Activated naive CD8-positive, alpha-beta T cell treated with anti-CD3 and anti-CD28 coated beads, Interleukin-2, amount 50 U/mL, for 24 hours (primary cell): Measurements from ENCODE around the gene TMC4.
"Not testable (repeated sequence)": the region's sequence is repeated elsewhere in the genome, so short reads cannot be mapped to it uniquely, and the experiment has no call there.

ENCODE experiments used
- ATAC-seq: fragments of 150-1000 bp; cut with Tn5 transposase; one replicate; pipeline ENCODE4 v1.10.0; 2021
- DNase-seq: peaks from one replicate; pipeline ENCODE4 v3.0.0; 2021
- H3K27ac Mint-ChIP-seq: one replicate; pipeline ENCODE4 v1.8.0; 2021; ENCODE audit warnings: mild to moderate bottlenecking, mixed read lengths
- H3K27me3 Mint-ChIP-seq: one replicate; pipeline ENCODE4 v1.8.0; 2021; ENCODE audit warnings: mixed read lengths
- H3K36me3 Mint-ChIP-seq: one replicate; pipeline ENCODE4 v1.8.0; 2021; ENCODE audit warnings: low read depth, mixed read lengths
- H3K4me1 Mint-ChIP-seq: one replicate; pipeline ENCODE4 v1.8.0; 2021; ENCODE audit warnings: mixed read lengths
- H3K4me3 Mint-ChIP-seq: one replicate; pipeline ENCODE4 v1.8.0; 2021; ENCODE audit warnings: mild to moderate bottlenecking, moderate library complexity, mixed read lengths
- H3K9me3 Mint-ChIP-seq: one replicate; pipeline ENCODE4 v1.8.0; 2021; ENCODE audit warnings: mixed read lengths

Gene TMC4

GRCh38 chr19:54178581-54179261, 5.8 kb upstream of the TMC4 start:
- ATAC-seq (peak; percentile 77), DNase-seq (no peak)
- Mint-ChIP-seq H3K9me3 (no peaks in the 10 kb centered on the region), H3K36me3 (peaks cover 32% of the 10 kb centered on the region), H3K27ac (no peak overlapping the region), H3K4me3 (no peak overlapping the region), H3K27me3 (no peaks in the 10 kb centered on the region), H3K4me1 (no peaks in the 10 kb centered on the region)

DNA sequence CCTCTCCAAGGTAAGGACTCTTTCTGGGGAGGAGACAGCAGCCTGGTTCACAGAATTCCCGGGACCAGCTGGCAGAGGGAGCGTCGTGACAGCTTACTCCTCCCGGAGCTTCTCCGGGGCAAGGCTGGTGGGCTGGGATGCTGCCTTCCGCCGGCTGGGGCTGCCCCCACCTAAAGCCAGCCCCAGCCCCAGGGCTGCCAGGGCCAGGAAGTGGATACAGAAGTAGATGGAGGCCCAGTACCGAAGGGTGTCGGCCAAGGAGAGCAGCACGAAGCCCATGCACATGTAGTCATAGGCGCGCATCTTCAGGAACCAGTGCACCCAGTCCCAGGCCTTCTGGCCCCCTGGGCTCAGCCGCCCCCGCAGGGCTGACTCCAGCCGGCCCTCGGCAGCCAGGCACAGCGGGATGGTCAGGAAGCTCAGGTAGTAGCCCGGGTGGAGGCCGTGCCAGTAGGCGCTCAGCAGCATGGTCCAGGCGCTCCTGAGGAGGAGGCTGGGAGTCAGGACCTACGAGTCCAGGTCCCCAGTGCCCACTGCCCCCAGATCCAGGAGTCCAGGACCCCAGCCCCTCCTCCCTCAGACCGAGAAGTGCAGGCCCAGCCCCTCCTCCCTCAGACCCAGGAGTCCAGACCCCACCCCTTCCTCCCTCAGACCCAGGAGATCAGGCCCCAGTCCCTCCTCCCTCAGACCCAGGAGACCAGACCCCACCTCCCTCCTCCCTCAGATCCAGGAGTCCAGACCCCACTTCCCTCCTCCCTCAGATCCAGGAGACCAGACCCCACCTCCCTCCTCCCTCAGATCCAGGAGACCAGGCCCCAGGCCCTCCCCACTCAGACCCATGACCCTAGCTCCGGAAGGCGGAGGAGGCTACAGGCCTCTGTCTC, 1.2 kb upstream of the TMC4 start:
- no peaks in the 10 kb centered on the region for H3K27me3 Mint-ChIP-seq

GRCh38 chr19:54173359-54173699, 369 bp upstream of the TMC4 start:
- Mint-ChIP-seq H3K4me3 (no peak overlapping the region), H3K36me3 (peaks cover 12% of the 10 kb centered on the region), H3K27ac (no peak overlapping the region), H3K9me3 (no peaks in the 10 kb centered on the region), H3K4me1 (peaks cover 2% of the 10 kb centered on the region), H3K27me3 (no peaks in the 10 kb centered on the region)
- DNase-seq (no peak), ATAC-seq (no peak)

More for the DNA sequence above, 1.2 kb upstream of the TMC4 start:
- H3K36me3 Mint-ChIP-seq, result peaks cover 18% of the 10 kb centered on the region
- H3K9me3 Mint-ChIP-seq, result no peaks in the 10 kb centered on the region
- no peak for DNase-seq
- H3K27ac Mint-ChIP-seq, result no peak overlapping the region
- ATAC-seq, result no peak
- no peak overlapping the region for H3K4me3 Mint-ChIP-seq
- no peaks in the 10 kb centered on the region for H3K4me1 Mint-ChIP-seq

DNA sequence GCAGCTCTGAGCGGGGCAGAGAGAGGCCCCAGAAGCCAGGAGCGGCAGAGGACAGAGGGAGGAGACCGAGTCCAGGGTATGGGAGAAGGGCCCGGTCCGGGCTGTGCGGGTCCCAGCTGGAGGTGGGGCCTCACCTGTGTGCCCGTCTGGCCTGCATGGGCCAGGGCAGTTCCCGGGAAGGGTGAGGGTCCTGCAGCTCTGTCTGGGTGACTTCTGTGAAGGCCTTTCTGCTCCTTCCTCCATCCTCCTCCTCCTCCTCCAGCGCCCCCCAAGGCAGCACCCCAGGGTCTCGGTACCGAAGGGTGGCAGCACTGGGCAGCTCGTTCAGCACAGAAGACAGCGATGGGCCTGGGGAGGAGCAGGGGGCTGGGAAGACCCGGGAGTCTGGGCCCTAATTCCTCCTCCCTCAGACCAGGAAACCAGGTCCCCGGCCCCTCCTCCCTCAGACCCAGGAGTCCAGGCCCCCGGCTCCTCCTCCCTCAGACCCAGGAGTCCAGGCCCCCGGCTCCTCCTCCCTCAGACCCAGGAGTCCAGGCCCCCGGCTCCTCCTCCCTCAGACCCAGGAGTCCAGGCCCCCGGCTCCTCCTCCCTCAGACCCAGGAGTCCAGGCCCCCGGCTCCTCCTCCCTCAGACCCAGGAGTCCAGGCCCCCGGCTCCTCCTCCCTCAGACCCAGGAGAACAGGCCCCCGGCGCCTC, 1.1 kb downstream of the TMC4 start:
- ATAC-seq, H3K27me3 Mint-ChIP-seq, DNase-seq, H3K4me3 Mint-ChIP-seq, H3K27ac Mint-ChIP-seq, H3K36me3 Mint-ChIP-seq, H3K9me3 Mint-ChIP-seq, H3K4me1 Mint-ChIP-seq: not testable (repeated sequence)

- Mint-ChIP-seq H3K4me1 (peaks cover 12% of the 10 kb centered on the region), H3K9me3 (no peaks in the 10 kb centered on the region)
Observed at GRCh38 chr19:54169149-54169740, 3.7 kb downstream of the TMC4 start.

GRCh38 chr19:54168174-54168917, 4.6 kb downstream of the TMC4 start:
- DNase-seq (peak; percentile 98), ATAC-seq (peak; percentile 86)
- H3K27me3 Mint-ChIP-seq, result peaks cover 8% of the 10 kb centered on the region
- H3K27ac Mint-ChIP-seq, result no peak overlapping the region
- no peak overlapping the region for H3K4me3 Mint-ChIP-seq
- H3K9me3 Mint-ChIP-seq, result no peaks in the 10 kb centered on the region
- peaks cover 16% of the 10 kb centered on the region for H3K4me1 Mint-ChIP-seq
- H3K36me3 Mint-ChIP-seq, result no peaks in the 10 kb centered on the region

More at GRCh38 chr19:54169149-54169740, 3.7 kb downstream of the TMC4 start:
- H3K27me3 Mint-ChIP-seq, result peaks cover 4% of the 10 kb centered on the region
- no peak overlapping the region for H3K4me3 Mint-ChIP-seq
- no peak for DNase-seq
- H3K27ac Mint-ChIP-seq, result no peak overlapping the region
- no peak for ATAC-seq
- H3K36me3 Mint-ChIP-seq, result no peaks in the 10 kb centered on the region

- H3K36me3 Mint-ChIP-seq, result no peaks in the 10 kb centered on the region
- H3K4me1 Mint-ChIP-seq, result peaks cover 37% of the 10 kb centered on the region
- no peak overlapping the region for H3K4me3 Mint-ChIP-seq
- no peak overlapping the region for H3K27ac Mint-ChIP-seq
- ATAC-seq, result no peak
- H3K27me3 Mint-ChIP-seq, result peaks cover 11% of the 10 kb centered on the region
- DNase-seq, result no peak
- H3K9me3 Mint-ChIP-seq, result no peaks in the 10 kb centered on the region
Observed at GRCh38 chr19:54165222-54165621, 7.7 kb downstream of the TMC4 start.

DNA sequence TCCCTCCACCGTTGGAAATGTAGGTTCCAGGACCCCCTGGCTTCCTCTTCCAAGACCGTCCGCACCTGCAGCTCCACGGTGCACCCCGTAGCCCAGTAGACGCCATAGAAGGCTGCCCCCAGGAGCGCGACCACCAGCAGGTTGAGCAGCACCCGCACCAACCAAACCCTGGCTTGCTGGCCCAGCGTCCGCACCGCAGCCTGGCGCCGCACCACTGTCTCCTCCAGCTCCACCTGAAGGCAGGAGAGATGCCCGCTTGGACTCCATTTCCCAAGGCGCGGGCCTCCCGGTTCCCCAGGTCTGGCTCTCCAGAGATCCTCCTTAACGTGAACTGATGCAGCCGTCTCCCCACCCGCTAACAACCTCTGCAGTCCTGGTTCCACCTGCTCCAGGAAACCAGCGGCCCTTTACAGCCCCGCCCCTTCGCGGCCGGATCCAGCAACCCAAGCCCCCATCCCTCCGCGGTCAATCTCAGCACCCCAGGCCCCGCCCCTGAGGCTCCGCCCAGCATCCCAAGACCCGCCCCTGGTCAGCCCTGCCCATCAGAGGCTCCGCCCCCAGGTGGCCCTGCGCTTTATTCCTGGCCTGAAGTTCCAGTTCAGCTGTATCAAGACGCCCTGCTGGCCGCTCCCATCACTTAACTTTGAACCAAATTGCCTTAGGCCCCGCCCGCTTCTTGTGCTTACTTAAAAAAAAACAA, 8.4 kb downstream of the TMC4 start:
- DNase-seq (peak; percentile 81), ATAC-seq (no peak)
- Mint-ChIP-seq H3K27me3 (peaks cover 11% of the 10 kb centered on the region), H3K4me1 (peaks cover 43% of the 10 kb centered on the region), H3K9me3 (no peaks in the 10 kb centered on the region), H3K36me3 (no peaks in the 10 kb centered on the region), H3K4me3 (peak overlapping the region; percentile 32), H3K27ac (no peak overlapping the region)

DNA sequence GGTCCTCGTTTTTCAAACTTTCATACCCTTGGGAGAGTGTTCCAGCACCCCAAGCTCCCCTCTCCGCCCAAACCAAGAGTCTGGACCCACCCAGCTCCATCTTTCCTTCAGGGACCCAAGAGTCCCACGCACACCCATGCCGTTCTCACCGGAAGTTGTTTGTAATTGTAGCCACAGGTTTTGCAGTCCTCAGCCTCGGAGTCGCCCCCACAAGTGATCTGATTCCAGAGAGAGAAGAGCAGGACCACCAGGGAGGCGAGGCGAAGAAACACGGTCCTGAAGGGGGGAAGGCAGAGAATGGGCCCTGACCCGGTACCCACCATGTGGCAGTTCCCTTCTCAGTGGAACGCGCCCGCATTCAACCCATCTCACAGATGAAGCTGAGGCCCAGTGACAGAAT, 10.1 kb downstream of the TMC4 start:
- Mint-ChIP-seq H3K27me3 (peaks cover 11% of the 10 kb centered on the region), H3K4me1 (peaks cover 52% of the 10 kb centered on the region), H3K4me3 (peak overlapping the region; percentile 12), H3K27ac (no peak overlapping the region), H3K36me3 (peaks cover 2% of the 10 kb centered on the region), H3K9me3 (no peaks in the 10 kb centered on the region)
- DNase-seq (no peak), ATAC-seq (no peak)

- Mint-ChIP-seq H3K27ac (no peak overlapping the region), H3K27me3 (peaks cover 11% of the 10 kb centered on the region), H3K36me3 (peaks cover 2% of the 10 kb centered on the region), H3K4me1 (peaks cover 51% of the 10 kb centered on the region), H3K4me3 (peak overlapping the region; percentile 75), H3K9me3 (no peaks in the 10 kb centered on the region)
- ATAC-seq (peak; percentile 5), DNase-seq (peak; percentile 82)
Observed at GRCh38 chr19:54162241-54162805, 10.6 kb downstream of the TMC4 start.

DNA sequence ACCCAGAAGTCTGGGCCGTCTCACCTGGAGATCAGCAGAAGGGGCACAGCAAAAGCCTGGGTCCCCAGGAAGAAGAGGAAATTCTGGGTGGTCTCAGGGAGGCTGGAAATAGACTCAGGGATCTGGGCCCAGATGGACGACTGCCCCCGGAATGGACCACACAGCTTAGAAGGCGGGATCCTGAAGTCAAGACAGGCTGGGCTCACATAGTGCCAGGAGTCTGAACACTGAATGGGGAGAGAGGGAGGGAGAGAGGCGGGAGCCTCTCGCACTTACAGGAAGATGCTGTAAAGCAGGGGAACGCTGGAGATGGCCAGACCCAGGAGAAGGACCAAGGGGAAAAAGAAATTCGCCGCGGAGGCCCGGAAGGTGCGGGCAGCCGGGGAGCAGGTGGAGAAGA, 12.1 kb downstream of the TMC4 start:
- Mint-ChIP-seq H3K4me3 (peak overlapping the region; percentile 87), H3K4me1 (peaks cover 51% of the 10 kb centered on the region), H3K9me3 (no peaks in the 10 kb centered on the region), H3K27ac (peak overlapping the region; percentile 90), H3K27me3 (peaks cover 11% of the 10 kb centered on the region), H3K36me3 (peaks cover 10% of the 10 kb centered on the region)
- ATAC-seq (no peak), DNase-seq (no peak)

DNA sequence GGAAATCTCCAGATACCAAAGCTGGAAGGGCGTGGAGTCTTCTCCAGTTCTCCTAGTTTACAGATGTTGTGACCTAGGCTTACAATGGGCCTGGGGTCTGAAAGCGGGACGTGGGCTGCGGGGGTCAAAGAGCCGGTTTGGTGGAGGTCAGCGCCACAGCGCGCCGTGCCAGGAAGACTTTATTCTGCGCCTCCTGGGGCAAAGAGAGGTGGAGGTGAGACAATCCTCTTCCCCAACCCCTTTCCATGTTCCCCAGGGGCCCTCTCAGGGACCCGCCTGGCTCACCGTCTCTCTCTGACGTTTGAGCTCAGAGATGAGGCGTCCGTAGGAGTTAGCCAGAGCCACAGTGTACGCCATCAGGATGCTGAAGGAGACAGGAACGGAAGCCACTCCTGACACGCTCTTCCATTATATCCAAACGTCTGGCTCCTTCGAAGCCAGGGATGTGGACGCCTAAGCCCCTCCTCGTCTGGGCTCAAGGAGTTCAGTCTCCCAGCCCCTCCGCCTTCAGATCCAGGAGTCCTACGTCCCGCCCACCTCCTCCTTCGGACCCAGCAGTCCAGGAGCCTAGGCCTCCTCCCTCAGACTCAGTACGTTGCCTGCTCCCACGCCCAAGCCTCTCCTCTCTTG, 12.7 kb downstream of the TMC4 start:
- Mint-ChIP-seq H3K27me3 (peaks cover 11% of the 10 kb centered on the region), H3K4me1 (peaks cover 51% of the 10 kb centered on the region), H3K27ac (peak overlapping the region; percentile 90), H3K36me3 (peaks cover 10% of the 10 kb centered on the region), H3K9me3 (no peaks in the 10 kb centered on the region), H3K4me3 (peak overlapping the region; percentile 87)
- ATAC-seq (no peak), DNase-seq (peak; percentile 22)
